SU-DHL-6 (cell line): ENCODE results near the gene PROK1.

Source experiments
- H2AFZ ChIP-seq: fragments of 200-600 bp; sonication (generic); 2 replicates; pipeline ENCODE4 v1.6.1; 2014; ENCODE audit warnings: low read depth, mild to moderate bottlenecking, moderate library complexity, mixed read lengths, antibody characterized with exemption, low read length; ENCODE audit not compliant: severe bottlenecking
- H3F3A ChIP-seq: fragments of 200-600 bp; shearing (Covaris generic); 2 replicates; pipeline ENCODE4 v1.6.0; 2016; ENCODE audit warnings: antibody characterized with exemption, mild to moderate bottlenecking; ENCODE audit not compliant: insufficient read depth
- H3K27ac ChIP-seq: fragments of 200-600 bp; sonication (generic); 2 replicates; pipeline ENCODE4 v1.5.1; 2016; ENCODE audit warnings: low read depth, mild to moderate bottlenecking, low read length, moderate library complexity, mixed read lengths
- H3K27me3 ChIP-seq: fragments of 200-600 bp; sonication (generic), shearing (Covaris generic); 2 replicates; pipeline ENCODE4 v1.6.0; 2014; ENCODE audit warnings: mild to moderate bottlenecking, low read length
- H3K36me3 ChIP-seq: fragments of 200-600 bp; sonication (generic); 2 replicates; pipeline ENCODE4 v1.6.1; 2014; ENCODE audit warnings: mild to moderate bottlenecking, low read length, mixed read lengths
- H3K4me2 ChIP-seq: fragments of 300-600, 200-600 bp; shearing (Covaris generic), sonication (generic); 2 replicates; pipeline ENCODE4 v1.6.0; 2014; ENCODE audit warnings: low read length, low read depth, mild to moderate bottlenecking; ENCODE audit not compliant: poor library complexity, severe bottlenecking
- H3K4me3 ChIP-seq: fragments of 200-600 bp; sonication (generic); 2 replicates; pipeline ENCODE4 v1.5.1; 2014; ENCODE audit warnings: antibody characterized with exemption, low read length, mild to moderate bottlenecking, mixed read lengths; ENCODE audit not compliant: insufficient read depth, poor library complexity, severe bottlenecking
- H3K79me2 ChIP-seq: fragments of 200-600 bp; sonication (generic); 2 replicates; pipeline ENCODE4 v1.6.1; 2014; ENCODE audit warnings: mild to moderate bottlenecking, low read length, moderate library complexity; ENCODE audit not compliant: insufficient read depth
- H3K9ac ChIP-seq: fragments of 200-600 bp; sonication (generic); 2 replicates; pipeline ENCODE4 v1.7.0; 2014; ENCODE audit warnings: mild to moderate bottlenecking, low read length
- H3K9me2 ChIP-seq: fragments of 200-600 bp; sonication (generic); replicated peaks from 2 replicates; pipeline ENCODE4 v1.6.1; 2014; ENCODE audit warnings: low read length; ENCODE audit not compliant: insufficient read depth
- H3K9me3 ChIP-seq: fragments of 200-600 bp; sonication (generic); 2 replicates; pipeline ENCODE4 v1.6.1; 2014; ENCODE audit warnings: low read length, mixed read lengths; ENCODE audit not compliant: insufficient read depth
- H4K20me1 ChIP-seq: fragments of 200-600 bp; sonication (generic); 2 replicates; pipeline ENCODE4 v1.6.1; 2014; ENCODE audit warnings: low read depth, mild to moderate bottlenecking, antibody characterized with exemption, low read length, moderate library complexity, mixed read lengths
- EZH2phosphoT487 ChIP-seq: fragments of 200-600 bp; sonication (generic), shearing (Covaris generic); conservative IDR thresholded peaks from 2 replicates; pipeline ENCODE4 v1.6.1; 2018; ENCODE audit warnings: mild to moderate bottlenecking, antibody characterized with exemption, low read length, moderate library complexity, mixed read lengths
- TF ChIP-seq, protein P1 (sequence below): fragments of 200-600 bp; sonication (generic); IDR thresholded peaks from one replicate; pipeline ENCODE4 v1.5.1; 2017; ENCODE audit warnings: antibody characterized with exemption, mild to moderate bottlenecking, low read length, moderate library complexity; ENCODE audit not compliant: insufficient read depth, poor library complexity, severe bottlenecking

Gene PROK1

DNA sequence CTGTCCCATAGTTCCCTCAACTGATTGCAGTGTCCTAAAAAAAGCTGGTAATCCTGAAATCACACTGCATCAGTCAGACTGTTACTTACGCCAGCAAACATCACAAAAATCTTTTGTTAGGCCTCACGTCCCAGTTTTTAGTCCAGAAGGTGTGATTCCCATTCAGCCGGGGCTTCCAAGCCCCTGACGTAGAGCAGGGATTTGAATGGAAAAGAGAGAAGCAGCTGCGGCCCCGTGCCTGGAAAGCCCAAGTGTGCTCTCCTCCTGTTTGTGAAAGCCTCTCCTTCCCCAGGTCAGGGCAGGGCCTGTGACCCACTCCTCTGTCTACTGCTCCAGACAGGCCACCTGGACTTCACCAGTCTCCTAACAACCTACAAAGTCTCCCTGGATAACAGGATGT lies 47.3 kb downstream of the PROK1 start:
- H3K4me2 ChIP-seq: no peak overlapping the region
- no peak overlapping the region for H3K9ac ChIP-seq
- no peaks in the 10 kb centered on the region for H3K36me3 ChIP-seq
- no peaks in the 10 kb centered on the region for H3K9me2 ChIP-seq
- H4K20me1 ChIP-seq: no peaks in the 10 kb centered on the region
- H3K9me3 ChIP-seq: no peaks in the 10 kb centered on the region
- no peaks in the 10 kb centered on the region for H3K27me3 ChIP-seq
- no peak overlapping the region for H3K4me3 ChIP-seq
- H3F3A ChIP-seq: no peaks in the 10 kb centered on the region
- H3K27ac ChIP-seq: no peak overlapping the region
- TF ChIP-seq, protein P1, sequence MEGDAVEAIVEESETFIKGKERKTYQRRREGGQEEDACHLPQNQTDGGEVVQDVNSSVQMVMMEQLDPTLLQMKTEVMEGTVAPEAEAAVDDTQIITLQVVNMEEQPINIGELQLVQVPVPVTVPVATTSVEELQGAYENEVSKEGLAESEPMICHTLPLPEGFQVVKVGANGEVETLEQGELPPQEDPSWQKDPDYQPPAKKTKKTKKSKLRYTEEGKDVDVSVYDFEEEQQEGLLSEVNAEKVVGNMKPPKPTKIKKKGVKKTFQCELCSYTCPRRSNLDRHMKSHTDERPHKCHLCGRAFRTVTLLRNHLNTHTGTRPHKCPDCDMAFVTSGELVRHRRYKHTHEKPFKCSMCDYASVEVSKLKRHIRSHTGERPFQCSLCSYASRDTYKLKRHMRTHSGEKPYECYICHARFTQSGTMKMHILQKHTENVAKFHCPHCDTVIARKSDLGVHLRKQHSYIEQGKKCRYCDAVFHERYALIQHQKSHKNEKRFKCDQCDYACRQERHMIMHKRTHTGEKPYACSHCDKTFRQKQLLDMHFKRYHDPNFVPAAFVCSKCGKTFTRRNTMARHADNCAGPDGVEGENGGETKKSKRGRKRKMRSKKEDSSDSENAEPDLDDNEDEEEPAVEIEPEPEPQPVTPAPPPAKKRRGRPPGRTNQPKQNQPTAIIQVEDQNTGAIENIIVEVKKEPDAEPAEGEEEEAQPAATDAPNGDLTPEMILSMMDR: no peak
- no peak for TF ChIP-seq EZH2phosphoT487
- no peaks in the 10 kb centered on the region for H3K79me2 ChIP-seq
- H2AFZ ChIP-seq: no peak overlapping the region

DNA sequence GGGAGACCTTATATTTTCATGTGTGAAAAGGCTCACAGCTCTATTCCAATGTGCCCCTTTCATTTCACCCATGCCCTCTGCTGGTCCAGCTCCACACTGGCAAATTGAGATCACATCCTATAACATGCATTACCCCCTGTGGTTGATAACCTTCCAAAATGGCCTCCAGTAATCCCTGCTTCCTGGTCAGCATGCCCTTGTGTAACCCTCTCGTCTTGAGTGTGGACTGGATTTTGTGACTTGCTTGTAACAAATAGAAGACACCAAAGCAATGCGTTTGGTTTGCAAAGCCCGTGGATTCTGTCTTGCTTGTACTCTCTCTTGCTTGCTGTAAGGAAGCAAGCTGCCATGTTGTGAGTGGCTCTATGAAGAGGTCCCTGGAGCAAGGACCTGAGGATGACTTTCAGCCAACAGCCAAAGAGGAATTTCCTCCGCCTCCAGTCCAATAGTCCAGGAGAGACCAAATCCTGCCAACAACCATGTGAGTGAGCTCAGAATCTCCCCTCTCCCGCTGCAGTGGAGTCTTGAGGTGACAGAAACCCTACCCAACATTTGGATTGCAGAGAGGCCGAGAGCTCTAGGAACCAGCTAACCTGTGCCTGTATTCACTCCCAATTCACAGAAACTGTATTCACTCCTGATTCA lies 50.7 kb downstream of the PROK1 start:
- Histone ChIP-seq H3K27me3 (no peaks in the 10 kb centered on the region), H3K4me3 (no peak overlapping the region), H3K27ac (no peak overlapping the region), H2AFZ (no peak overlapping the region), H3K79me2 (no peaks in the 10 kb centered on the region), H4K20me1 (no peaks in the 10 kb centered on the region), H3F3A (no peaks in the 10 kb centered on the region), H3K4me2 (no peak overlapping the region), H3K9me3 (no peaks in the 10 kb centered on the region), H3K9me2 (no peaks in the 10 kb centered on the region), H3K9ac (no peak overlapping the region), H3K36me3 (no peaks in the 10 kb centered on the region)
- TF ChIP-seq, protein P1: no peak
- TF ChIP-seq EZH2phosphoT487: no peak

DNA sequence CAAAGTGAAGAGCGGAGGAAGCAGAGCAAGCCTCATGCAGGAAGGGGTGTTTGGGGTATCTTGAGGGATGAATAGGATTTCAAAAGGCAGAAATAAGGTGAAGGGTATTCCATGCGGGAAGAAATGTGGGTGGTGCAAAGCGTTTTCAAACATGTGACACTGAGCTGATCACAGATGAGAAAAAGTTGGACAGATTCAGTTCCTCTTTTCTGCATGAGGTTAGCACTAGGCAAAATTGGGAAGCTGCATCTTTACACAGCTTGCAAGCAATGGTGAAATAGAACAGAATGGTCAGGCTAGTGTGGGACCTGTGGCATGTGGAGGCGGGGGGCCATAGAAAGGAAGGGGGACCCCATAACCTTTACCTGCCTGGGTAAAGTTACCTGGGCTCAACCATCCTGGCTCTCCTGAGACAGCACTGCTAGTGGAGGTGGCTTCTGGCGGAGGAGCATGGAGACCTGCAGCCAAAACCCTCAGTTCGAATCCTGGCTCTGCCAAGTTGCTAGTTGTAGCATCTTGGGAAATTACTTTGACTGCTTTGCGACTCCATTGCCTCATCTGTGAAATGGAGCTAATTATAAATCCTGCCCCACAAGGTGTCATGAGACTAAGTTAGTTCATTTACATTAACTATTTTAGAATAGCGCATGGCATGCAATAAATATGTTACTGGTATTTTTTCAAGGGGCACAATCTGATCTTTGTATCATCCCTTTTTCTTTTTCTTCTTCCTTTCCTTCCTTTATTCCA lies 51.6 kb downstream of the PROK1 start:
- Histone ChIP-seq H3K27me3 (no peaks in the 10 kb centered on the region), H4K20me1 (no peaks in the 10 kb centered on the region), H3F3A (no peaks in the 10 kb centered on the region), H3K9ac (no peak overlapping the region), H3K4me3 (no peak overlapping the region), H2AFZ (no peak overlapping the region), H3K9me2 (no peaks in the 10 kb centered on the region), H3K36me3 (no peaks in the 10 kb centered on the region), H3K4me2 (no peak overlapping the region), H3K9me3 (no peaks in the 10 kb centered on the region), H3K79me2 (no peaks in the 10 kb centered on the region), H3K27ac (no peak overlapping the region)
- TF ChIP-seq, protein P1: no peak
- TF ChIP-seq EZH2phosphoT487: no peak
